Measurements from ENCODE around the gene RNPS1.

RNPS1 gene

GRCh38 chr16:2204416-2205103, 63.4 kb downstream of the RNPS1 start:
- CTCF ChIA-PET = no interaction called here
- no peak for TF ChIP-seq ARNT (IDR thresholded peaks at IDR 0.05)
- no peak for TF ChIP-seq SP1 (IDR thresholded peaks at IDR 0.05)
- TF ChIP-seq FOXA1 (IDR thresholded peaks at IDR 0.05) = no peak
- TF ChIP-seq L3MBTL2 (conservative IDR thresholded peaks at IDR 0.05) = no peak
- no peak for TF ChIP-seq NFRKB (IDR thresholded peaks at IDR 0.05)
- TF ChIP-seq ZNF384 (IDR thresholded peaks at IDR 0.05) = no peak
- TF ChIP-seq, protein P1, sequence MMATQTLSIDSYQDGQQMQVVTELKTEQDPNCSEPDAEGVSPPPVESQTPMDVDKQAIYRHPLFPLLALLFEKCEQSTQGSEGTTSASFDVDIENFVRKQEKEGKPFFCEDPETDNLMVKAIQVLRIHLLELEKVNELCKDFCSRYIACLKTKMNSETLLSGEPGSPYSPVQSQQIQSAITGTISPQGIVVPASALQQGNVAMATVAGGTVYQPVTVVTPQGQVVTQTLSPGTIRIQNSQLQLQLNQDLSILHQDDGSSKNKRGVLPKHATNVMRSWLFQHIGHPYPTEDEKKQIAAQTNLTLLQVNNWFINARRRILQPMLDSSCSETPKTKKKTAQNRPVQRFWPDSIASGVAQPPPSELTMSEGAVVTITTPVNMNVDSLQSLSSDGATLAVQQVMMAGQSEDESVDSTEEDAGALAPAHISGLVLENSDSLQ (IDR thresholded peaks at IDR 0.05) = no peak
- no peak for TF ChIP-seq BHLHE40 (IDR thresholded peaks at IDR 0.05; ENCODE audit: borderline replicate concordance)
- TF ChIP-seq CTBP1 (IDR thresholded peaks at IDR 0.05; ENCODE audit: borderline replicate concordance) = no peak
- no peak for TF ChIP-seq ELF4 (IDR thresholded peaks at IDR 0.05)
- TF ChIP-seq HDGF (IDR thresholded peaks at IDR 0.05; ENCODE audit: borderline replicate concordance) = no peak
- no peak for TF ChIP-seq LEF1 (IDR thresholded peaks at IDR 0.05; ENCODE audit: borderline replicate concordance)
- POLR2A ChIA-PET = interaction anchor here (0.6 to 2.9 kb wide), 9 partner anchors 8 to 231 kb away, joined by 3 to 12 read pairs (median 6); partner anchors contain the start of genes ECI1, PGP and TRAF7
- DNase-seq (ENCODE audit: extremely low spot score) = no peak

All from HEK293T (cell line).